HG03558 (cell line): ENCODE measurements around the gene GAST.

Experiments
- ATAC-seq: cut with Tn5 transposase; IDR thresholded peaks from one replicate; pipeline ENCODE4 v1.9.1; 2021; ENCODE audit warnings: moderate number of reproducible peaks; ENCODE audit not compliant: unreplicated experiment; ENCODE audit errors: extremely low read depth

Gene GAST

DNA sequence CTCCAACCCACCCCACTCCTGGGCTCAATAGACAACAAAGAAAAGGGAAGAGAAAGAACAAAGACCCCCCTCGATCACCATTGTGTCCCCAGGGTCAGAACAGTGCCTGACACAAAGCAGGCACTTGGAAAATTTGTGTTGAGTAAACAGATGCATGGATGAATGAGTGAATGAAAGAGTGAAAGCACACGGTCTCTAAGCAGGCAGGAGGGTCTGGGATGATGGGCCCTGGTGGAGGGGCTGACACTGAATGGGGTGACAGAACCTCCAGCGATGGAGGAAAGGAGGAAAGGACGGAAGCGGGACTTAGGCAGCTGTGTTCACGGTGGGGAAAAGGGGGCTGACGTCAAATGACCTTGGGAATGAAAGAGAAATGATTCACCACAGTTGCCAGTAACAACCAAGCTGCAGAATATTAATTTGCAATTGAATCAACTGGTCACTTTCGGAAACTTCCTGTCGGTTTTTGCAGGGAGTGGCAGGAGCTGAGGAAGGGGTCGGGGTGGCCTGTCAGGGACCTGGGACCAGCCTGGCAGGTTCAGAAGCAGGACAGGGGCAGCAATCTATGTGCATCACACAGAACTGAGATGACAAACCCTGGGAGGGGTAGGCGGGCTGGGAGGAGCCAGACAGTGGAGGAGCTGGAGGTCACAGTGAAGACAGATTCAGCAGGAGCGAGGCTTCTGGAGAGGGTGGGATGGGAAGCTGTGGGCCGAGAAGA is 6.7 kb upstream of the GAST start:
- ATAC-seq, result no peak

DNA sequence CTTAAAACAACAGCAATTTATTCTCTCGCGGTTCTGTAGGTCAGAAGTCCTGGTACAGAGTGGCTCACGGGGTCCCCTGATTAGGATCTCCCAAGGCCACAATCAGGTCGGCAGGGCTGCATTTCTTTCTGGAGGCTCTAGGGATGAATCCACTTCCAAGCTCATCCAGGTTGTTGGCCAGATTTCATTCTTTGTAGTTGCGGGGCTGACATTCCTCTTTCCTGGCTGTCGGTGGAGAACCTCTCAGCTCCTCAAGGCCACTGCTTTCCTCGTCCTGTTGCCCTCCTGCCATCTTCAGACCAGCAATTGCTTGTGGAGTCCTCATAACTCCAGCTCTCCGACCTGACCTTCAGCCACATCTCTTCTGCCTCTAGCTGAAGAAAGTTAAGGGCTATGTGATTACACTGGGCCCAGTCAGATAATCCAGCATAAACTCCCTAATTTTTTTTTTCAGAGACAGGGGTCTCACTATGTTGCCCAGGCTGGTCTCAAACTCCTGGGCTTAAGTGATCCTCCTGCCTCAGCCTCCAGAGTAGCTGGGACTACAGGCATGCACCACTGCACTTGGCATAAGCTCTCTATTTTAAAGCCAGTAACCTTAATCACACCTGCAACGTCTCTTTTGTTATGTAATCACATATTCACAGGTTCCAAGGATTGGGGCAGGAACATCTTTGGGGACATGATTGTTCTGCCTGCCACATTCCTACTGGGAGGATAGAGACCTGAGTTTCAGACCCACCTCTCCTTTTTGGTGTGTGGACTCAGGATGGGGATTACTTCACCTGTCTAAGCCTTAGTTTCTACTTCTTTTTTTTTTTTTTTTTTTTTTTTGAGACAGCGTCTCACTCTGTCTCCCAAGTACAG is 4.1 kb upstream of the GAST start:
- ATAC-seq, result no peak

DNA sequence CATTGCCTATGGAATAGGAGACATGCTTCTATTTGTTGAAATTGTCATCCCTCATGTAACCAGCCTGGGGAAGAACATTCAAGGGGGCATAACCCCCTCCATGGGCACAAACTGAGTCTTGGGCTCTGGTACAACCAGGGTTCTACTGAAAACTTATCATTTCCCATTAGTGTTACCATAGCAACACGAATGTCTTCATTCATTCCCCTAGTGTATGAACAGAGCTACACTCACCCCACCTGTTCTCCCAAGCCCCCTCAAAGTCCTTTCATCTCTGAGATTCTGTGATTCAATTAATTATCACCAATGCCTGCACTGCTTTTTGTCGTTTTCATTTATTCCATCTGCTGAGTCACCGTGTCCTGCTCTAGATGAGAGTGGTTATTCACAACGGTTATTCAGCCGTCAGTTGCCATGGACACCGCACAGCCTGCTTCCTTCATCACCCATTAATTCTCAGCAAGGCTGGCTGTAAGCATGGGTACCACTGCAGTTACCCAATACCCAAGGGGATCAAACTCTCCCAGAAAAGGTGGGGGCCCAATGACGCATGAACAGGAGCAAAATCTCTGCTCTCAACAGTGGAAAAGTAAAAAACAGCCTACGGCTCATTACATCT is 1.6 kb upstream of the GAST start:
- no peak for ATAC-seq

DNA sequence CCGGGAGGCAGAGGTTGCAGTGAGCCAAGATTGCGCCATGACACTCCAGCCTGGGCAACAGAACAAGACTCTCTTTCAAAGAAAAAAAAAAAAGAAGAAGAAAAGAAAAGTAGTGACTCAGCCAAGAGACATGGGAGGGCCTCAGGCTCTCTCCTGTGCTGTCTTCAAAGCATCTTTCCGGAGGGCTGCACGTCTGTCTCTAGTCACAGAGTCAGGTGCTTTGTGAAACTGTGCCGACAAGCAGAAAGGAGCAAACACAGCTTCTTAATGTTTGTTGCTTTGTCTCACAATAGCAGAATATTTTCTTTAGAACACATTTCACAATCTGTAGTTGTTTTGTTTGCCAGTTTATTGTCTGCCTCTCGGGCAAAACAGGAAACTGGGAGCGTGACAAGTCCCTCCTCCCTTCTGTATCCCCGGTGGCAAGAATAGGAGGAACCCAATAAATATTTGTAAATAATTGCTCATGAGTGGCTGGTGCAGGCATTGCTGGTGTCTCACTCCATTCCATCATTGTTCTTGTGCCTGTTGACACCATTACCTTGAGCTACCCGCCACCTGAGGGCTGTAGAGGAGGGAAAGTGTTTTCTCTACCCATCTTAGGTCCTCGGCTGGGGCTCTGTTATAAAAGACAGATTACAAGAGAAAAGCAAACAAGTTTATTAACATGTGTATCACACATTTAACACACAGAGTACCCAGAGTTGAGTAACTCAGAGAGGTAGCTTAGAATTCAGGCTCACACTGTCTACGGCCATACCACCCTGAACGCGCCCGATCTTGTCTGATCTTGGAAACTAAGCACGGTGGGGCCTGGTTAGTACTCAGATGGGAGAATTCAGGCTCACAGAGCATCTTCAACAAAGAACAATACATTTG is 5.5 kb downstream of the GAST start:
- no peak for ATAC-seq

DNA sequence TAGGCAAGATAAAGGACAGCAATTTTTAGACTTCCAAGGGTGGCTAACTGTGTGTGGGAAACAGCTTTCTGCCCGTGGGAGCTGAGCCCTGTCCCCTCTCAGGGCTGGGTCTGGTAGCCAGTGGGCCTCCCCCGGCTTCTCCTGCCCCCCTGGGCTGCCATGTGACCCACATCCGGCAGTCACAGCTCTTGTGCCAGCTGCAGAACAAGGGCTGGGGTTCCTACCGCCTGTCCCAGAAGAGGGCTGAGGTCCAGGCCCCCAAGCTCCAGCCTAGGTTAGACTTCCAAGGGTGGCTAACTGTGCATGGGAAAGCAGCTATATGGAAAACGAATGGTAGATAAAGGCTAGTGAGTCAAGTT is 6.1 kb downstream of the GAST start:
- no peak for ATAC-seq

DNA sequence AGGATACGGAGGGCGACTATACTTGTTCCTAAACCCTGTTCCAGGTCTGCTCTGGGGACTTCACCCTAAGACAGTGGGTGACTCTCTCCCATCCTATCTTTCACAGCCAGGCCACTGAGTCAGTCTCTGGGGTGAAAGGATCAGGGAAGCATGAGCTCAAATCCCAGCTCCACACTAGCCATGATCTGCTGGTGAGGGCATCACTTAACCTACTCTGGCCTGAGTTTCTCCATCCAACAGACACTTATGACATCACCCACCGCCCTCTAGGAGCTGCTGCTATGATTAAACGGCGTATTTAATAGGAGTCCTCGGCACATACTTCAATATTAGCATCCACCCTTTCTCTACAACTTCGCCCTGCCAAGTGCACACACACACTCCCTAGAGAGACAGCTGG is 10.1 kb downstream of the GAST start:
- no peak for ATAC-seq

DNA sequence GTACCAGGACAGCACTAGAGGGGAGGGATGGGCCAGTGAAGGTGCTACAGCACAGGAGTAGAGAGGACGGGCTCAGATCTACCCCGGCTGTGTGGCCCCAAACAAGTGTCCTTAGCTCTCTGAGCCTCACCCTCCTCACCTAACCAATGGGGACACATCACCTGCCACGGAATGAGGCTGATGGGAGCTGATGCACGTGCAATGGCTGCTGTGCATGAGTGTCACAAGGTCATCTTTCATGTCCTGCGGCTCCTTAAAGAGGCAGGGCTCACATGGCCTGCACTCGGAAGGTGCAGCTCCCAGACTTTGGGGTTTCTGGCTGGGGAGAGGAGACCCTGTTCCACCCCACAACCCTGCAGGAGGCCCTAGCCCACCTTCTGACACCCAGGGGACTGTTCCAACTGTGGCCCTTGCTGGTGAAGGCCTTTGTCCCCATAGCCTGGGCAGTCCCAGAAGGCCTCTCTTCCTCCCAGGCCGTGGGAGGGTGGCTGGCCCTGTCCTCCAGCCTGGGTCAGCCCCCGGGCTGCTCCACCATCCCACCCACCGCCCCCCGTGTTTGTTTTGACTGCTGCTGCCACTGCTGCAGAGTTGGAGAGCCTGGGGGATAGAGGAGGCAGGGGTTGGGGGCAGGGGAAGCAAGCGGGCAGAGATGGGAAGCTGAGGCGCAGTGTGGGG is 11.8 kb downstream of the GAST start:
- no peak for ATAC-seq

DNA sequence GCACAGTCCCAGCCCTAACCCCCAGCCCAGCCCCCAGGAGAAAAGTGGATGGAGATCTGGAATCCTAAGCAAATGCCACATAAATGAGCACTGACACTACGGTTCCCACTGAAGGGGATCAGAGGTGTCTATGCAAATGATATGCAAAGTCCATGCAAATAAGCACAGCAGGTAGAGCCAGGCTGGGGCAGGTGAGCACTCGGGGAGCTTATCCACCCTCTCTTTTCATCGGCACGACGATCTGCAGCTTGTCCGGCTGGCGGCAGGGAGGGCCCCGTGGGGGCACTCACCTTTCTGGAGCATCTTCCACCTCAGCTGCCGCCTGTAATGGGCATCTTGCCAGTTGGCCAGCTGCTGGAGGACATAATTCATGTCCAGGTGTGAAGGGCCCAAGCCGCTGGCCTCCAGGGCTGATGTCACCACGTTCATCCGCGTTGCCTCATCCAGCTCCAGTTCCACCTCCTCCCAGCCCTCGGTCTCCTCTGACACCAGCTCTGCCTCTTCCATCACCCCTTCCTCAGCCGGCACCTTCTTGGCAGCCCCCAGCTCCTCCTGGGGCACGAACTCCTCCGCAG is 12.4 kb downstream of the GAST start:
- no peak for ATAC-seq

DNA sequence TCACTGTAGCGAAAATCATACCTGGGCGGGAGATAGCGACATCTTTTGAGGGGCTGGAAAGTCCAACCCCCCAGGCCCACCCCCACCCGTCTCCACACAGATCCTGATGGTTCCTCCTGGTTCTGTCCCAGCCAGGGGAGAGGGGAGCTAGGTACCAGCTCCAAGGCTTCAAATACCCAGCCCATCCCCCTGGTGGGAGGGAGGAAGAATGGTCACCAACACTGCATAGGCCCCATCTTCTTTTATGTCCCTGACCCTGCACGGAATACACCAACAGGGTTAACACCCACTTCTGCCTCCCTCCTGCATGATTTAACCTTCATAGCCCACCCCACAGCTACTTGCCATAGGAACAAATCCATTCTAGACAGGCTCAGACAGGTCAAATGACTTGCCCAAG is 13.0 kb downstream of the GAST start:
- no peak for ATAC-seq

DNA sequence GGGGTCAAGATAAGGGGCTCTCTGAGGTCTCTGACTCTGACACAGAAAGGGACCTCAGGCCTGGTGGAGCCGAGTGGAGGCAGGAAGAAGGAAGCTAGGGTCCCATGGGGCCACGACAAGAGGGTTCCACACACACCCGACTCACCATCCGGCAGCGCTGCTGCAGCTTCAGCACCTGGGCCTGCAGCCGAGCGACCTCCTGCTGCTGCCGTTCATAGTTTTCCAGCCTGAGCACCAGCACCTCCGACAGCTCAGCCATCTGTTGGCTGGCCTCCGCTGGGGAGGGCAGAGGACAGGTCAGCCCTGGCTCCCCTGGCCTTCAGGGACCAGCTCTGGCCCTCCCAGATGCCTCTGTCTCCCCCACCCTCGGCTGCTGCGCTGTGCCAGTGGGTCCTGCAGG is 15.9 kb downstream of the GAST start:
- no peak for ATAC-seq

DNA sequence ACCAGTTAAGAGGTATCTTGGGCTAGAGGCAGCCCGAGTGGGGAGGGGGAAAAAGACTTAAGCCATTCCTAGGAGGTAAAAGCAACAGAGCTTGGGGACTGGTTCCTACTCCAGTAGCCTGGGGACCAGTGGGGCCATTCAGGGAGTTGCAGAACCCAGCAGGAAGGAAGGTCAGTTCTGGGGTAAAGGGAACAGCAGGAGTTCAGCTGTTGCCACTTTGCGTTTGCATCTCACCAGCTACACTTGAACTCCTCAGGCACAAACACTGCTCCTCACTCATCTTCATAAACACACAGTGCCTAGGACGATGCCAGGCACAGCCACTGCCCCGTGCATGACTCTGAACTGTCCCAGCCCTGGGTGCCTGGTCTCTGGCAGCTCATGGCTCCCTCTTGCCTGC is 18.3 kb downstream of the GAST start:
- no peak for ATAC-seq

DNA sequence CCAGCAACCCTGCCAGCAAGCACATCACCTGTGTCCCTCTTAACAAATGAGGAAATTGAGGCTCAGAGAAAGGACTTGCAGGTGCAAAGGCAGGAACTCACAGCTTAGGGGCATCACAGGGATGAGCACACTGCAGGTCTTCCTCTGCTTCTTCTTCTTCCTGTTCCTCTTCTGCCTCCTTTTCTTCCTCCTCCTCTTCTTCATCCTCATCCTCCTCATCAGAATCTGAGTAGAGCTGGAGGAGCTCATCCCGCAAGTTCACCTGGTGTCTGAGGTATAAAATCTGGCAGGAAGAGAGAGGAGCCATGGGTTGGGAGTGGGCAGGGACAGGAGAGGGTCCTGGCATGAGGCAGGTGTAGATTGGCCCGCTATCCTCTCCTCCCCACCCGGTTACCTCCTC is 19.7 kb downstream of the GAST start:
- no peak for ATAC-seq

DNA sequence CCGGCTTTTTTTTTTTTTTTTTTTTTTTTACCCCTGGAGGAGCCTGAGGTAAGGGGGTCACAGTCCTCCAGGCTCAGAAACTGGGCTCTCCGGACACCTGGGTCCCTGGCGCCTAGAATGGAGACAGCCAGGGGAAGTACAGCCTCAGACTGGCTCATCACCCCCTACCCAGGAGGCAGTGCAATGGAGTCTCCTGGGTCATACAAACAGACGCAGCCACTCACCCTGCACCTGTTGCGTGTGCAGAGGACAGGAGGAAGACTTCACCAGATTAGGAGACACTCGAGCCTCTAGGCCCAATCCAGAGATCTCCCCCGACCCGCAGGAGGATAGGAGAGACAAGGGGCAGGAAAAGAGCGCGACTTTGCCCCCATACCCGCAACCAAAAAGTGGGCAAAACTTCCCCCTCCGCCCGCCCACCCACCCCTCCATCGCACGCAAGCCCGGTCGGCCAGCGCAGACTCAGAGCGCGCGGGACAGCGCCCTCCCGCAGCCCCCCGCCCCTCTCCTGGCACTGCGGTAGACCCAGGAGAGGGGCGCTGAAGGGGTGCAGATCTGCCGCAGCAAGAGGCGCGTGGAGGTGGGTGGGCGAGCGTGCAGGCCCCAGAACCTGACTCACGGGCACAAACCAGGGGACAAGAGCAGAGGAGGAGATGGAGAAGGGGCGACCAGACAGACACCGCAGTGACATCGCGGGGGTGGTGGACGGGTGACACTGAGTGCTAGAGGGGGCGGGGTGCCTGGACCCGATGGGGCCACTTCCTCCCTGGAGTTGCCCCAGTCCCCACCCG is 21.4 kb downstream of the GAST start:
- no peak for ATAC-seq

DNA sequence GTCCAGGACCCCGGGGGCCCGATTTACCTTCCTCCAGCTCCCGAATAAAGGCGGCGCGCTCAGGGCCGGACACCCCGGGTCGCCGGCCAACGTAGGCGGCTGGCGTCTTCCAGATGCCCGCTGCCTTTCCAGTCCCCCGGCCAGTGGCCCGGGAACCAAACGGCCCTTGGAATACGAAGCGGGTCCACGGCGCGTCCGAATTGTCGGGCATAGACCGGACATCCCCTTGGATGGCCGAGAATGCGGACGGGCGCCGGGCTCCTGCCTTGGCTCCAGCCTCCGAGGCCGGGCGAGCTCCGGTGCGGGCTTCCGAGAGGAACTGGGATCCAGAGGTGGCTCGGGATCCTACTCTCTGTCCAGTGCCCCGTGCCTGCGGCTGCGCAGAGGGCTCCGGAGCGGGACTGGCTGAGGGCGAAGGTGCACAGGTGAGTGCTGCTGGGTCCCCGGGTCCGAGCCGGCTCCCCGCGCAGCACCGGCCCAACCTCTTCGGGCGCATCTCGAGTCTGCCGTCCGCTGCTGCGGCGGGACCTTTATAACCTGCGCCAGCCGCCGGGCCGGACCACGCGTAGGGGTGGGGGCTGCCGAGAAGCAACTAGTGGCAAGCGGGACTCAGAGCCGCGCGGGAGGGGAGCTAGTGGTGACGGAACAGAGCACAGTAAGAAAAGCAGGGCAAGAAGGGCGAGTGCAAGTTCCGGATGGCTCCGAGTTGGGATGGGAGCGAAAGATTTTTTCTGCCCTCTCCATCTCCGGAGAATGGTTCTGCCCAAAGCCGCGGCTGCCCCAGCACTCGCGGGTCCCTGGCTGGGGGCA is 22.2 kb downstream of the GAST start, which contains the start of gene HAP1:
Gene HAP1 (minus strand): TSS at position 505 of the 810 bp plus-strand sequence. CDS start 9 bp downstream, at position 496.
- ATAC-seq, result no peak

DNA sequence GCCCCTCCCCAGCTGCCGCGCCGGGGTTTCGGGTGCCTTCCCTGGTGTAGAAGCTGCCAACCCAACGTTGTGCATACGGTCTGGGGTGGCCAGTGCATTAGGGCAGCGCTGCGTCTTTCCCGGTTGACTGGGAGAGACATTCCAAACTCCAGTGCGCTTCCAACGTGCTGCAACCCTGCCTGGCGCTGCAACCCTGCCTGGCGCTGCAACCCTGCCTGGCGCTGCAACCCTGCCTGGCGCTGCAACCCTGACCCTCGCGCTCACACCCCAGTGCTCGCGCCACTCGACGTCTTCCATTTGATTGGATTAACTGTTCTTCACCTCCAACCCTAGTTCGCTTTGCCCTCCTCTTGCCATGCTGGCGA is 22.8 kb downstream of the GAST start:
- no peak for ATAC-seq

DNA sequence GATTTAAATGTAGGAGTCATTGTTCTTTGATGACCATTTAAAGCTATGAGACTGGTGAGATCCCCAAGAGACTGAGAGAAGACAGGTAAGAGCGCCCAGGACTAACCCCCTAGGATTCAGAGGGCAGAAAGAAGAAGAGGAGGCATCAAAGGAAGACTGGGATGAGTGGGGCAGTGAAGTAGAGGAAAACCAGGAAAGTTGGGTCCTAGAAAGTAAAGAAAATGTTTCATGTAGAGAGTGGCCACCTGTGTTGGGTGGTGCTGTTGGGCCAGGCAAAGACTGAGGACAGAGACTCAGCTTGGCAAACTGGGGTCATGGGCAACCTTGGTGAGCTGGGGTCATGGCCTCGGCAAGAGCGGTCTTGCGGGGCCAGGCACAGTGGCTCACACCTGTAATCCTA is 23.6 kb downstream of the GAST start:
- ATAC-seq, result no peak

DNA sequence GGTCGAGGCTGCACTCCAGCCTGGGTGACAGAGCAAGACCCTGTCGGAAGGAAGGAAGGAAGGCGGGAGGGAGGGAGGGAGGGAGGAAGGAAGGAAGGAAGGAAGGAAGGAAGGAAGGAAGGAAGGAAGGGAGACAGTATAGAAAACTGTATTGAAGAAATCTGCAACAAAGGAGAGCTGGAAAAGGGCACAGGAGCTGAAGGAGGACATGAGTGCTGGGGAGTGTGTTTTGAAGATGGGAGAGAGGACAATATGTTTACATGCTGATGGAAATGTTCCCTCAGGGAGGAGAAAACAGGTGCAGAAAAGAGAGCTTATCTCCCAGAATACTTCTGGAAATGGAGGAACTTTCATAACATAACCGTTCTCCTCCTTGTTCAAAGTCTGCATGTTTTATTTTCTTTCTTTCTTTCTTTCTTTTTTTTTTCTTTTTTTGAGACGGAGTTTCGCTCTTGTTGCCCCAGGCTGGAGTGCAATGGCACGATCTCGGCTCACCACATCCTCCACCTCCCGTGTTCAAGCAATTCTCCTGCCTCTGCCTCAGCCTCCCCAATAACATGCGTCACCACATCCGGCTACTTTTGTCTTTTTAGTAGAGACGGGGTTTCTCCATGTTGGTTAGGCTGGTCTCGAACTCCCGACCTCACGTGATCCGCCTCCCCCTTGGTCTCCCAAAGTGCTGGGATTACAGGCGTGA is 25.0 kb downstream of the GAST start:
- no peak for ATAC-seq

DNA sequence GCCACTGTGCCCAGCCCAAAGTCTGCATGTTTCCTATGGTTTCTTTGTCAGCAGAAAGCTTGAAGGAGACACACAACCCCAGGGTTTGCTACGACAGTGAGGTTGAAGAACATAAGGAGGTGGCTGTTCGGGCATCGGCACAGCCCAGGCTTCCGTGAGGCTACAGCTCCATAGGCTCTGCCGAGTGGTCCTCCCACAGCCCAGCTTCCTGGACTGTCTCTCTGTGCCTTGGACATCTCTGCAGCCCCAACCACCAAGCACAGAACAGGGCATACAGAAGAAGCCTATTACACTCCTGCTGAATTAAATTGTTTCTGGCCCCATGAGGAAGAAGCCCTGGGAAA is 25.5 kb downstream of the GAST start:
- ATAC-seq, result no peak
